Activated B cell treated with CpG ODN at 0.5 μM for 24 hours (primary cell): ENCODE data around the gene UST. TPM values are rescaled to one million over a fixed set of nuclear protein-coding genes. Genes with fewer than 3 reads are reported as not detected.
A peak's percentile ranks its signal among the peaks of the same experiment; 100 is the strongest.

Experiments used
- ATAC-seq: fragments of 200-7000 bp; cut with Tn5 transposase; one replicate; pipeline ENCODE4 v1.10.0; 2021; ENCODE audit warnings: low read depth, mild to moderate bottlenecking, moderate library complexity
- CTCF ChIA-PET: fragments of 350-600 bp; sonication (Branson Sonifier 250); formaldehyde crosslinking; loops from one replicate; lab custom pipeline; 2021; ENCODE audit warnings: antibody characterized with exemption; lab: Charles Lee
- POLR2A ChIA-PET: fragments of 350-600 bp; sonication (Branson Sonifier 250); formaldehyde crosslinking; loops from one replicate; lab custom pipeline; 2021; ENCODE audit warnings: antibody characterized with exemption; lab: Charles Lee
- DNase-seq: peaks from one replicate; pipeline ENCODE4 v3.0.0; 2022
- H3K27ac Mint-ChIP-seq: one replicate; pipeline ENCODE4 v1.8.0; 2020; ENCODE audit warnings: mixed read lengths
- H3K27me3 Mint-ChIP-seq: one replicate; pipeline ENCODE4 v1.8.0; 2021; ENCODE audit warnings: mixed read lengths
- H3K36me3 Mint-ChIP-seq: one replicate; pipeline ENCODE4 v1.8.0; 2021; ENCODE audit warnings: low read depth, mixed read lengths
- H3K4me1 Mint-ChIP-seq: one replicate; pipeline ENCODE4 v1.8.0; 2021; ENCODE audit warnings: mixed read lengths
- H3K4me3 Mint-ChIP-seq: one replicate; pipeline ENCODE4 v1.8.0; 2020; ENCODE audit warnings: mild to moderate bottlenecking, mixed read lengths
- H3K9me3 Mint-ChIP-seq: one replicate; pipeline ENCODE4 v1.8.0; 2020; ENCODE audit warnings: mixed read lengths
- intact Hi-C: fragments of 100-400 bp; cut with micrococcal nuclease; formaldehyde crosslinking; loops from one replicate; pipeline ENCODE4 v1.15.1; 2024
- total RNA-seq: library from RNA; stranded (reverse); gene quantifications from 2 replicates; pipeline ENCODE4 v1.2.3, GENCODE V29; 2022
- TF ChIP-seq, protein P1 (sequence below): fragments of 200-600 bp; IDR thresholded peaks from one replicate; pipeline ENCODE4 v1.8.0; 2022; ENCODE audit warnings: antibody characterized with exemption, mild to moderate bottlenecking

UST gene
- total RNA-seq, 1 donor from 2014 or later: 18.1 TPM

DNA sequence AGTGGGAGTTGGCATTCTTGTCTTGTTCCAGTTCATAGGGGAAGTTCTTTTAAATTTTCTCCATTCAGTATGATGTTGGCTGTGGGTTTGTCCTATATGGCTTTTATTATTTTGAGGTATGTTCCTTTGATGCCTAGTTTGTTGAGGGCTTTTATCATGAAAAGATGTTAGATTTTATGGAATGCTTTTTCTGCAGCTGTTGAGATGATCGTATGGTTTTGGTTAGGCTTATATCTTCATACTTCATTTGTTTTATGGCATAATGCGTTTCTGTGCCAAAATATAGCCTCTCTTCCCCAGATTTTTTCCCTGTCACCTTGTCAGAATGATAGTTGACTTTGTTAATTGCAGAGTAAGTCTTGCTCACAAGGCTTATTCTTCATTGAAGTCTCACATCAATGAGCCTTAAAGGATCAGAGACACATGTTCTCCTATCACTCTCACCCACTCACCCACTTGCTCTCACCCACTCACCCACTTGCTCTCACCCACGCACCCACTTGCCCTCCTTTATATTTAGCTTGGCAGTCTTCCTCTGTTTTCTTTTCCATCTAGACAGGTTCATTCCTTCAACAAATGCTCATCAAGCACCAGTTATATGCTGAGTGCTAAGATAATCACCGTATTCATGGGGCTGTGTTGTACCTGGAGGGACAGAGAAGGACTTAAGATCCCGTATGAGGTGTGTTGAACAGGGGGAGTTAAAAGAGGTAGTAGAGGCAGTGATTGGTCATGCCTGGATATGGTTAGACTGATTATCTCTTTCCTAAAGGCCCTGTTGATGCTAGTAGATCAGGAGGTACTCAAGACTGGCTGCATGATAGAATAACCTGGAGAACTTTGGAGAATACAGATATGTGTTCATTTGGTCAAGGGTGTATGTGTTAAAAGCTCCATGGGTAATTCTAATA is 19.3 kb downstream of the UST start:
- CTCF ChIA-PET: no interaction called here
- no peak for ATAC-seq
- no peaks in the 10 kb centered on the region for H3K9me3 Mint-ChIP-seq

DNA sequence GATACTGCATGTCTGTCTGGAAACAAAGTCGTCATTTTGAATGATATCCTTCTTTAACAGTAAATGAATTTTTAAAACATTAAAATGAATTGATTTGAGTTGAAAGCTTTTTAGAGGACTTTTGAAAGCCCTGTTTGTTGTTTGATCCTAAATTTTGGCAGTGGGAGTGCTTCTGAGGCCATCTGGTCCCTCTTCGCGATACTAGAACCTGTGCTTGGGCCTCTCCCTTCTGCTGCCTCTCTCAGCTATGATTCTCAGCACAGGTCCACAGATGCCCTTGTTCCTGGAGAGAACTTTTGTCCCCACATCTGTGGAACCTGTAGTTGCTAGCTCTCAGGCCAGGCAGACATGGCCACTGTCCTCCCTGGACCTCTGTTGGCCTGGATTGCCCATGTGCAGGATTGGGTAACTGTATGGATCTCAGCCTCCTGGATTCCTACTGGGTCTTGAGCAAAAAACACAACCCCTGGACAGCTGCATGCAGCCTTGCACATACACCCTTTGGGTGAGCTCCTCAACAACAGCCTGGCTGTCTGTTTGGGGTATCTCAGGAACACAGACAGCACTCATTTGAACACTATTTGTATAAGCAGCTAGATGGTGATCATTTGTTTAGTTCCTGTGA is 21.9 kb downstream of the UST start:
- Mint-ChIP-seq H3K36me3 (no peaks in the 10 kb centered on the region), H3K27ac (no peak overlapping the region), H3K4me3 (no peak overlapping the region), H3K9me3 (no peaks in the 10 kb centered on the region), H3K27me3 (no peaks in the 10 kb centered on the region), H3K4me1 (peaks cover 85% of the 10 kb centered on the region)
- POLR2A ChIA-PET: interaction anchor here (1.4 to 3.5 kb wide), 2 partner anchors 9 to 20 kb away, joined by 11 to 15 read pairs; no protein-coding TSS in a partner anchor
- TF ChIP-seq, protein P1, sequence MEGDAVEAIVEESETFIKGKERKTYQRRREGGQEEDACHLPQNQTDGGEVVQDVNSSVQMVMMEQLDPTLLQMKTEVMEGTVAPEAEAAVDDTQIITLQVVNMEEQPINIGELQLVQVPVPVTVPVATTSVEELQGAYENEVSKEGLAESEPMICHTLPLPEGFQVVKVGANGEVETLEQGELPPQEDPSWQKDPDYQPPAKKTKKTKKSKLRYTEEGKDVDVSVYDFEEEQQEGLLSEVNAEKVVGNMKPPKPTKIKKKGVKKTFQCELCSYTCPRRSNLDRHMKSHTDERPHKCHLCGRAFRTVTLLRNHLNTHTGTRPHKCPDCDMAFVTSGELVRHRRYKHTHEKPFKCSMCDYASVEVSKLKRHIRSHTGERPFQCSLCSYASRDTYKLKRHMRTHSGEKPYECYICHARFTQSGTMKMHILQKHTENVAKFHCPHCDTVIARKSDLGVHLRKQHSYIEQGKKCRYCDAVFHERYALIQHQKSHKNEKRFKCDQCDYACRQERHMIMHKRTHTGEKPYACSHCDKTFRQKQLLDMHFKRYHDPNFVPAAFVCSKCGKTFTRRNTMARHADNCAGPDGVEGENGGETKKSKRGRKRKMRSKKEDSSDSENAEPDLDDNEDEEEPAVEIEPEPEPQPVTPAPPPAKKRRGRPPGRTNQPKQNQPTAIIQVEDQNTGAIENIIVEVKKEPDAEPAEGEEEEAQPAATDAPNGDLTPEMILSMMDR: no peak
- DNase-seq: no peak
- no peak for ATAC-seq
- CTCF ChIA-PET: interaction anchor here (1.1 kb wide), 1 partner anchor 12 kb away, joined by 3 read pairs; no protein-coding TSS in a partner anchor
- intact Hi-C loops: no loop called here

More for the DNA sequence above, 19.3 kb downstream of the UST start:
- H3K27ac Mint-ChIP-seq: peak overlapping the region; percentile 38
- POLR2A ChIA-PET: interaction anchor here (0.6 kb wide), 1 partner anchor 18 kb away, joined by 5 read pairs; no protein-coding TSS in a partner anchor
- H3K27me3 Mint-ChIP-seq: no peaks in the 10 kb centered on the region
- TF ChIP-seq, protein P1: no peak
- peaks cover 91% of the 10 kb centered on the region for H3K4me1 Mint-ChIP-seq
- no peaks in the 10 kb centered on the region for H3K36me3 Mint-ChIP-seq
- intact Hi-C loops: no loop called here
- H3K4me3 Mint-ChIP-seq: no peak overlapping the region
- DNase-seq: no peak

DNA sequence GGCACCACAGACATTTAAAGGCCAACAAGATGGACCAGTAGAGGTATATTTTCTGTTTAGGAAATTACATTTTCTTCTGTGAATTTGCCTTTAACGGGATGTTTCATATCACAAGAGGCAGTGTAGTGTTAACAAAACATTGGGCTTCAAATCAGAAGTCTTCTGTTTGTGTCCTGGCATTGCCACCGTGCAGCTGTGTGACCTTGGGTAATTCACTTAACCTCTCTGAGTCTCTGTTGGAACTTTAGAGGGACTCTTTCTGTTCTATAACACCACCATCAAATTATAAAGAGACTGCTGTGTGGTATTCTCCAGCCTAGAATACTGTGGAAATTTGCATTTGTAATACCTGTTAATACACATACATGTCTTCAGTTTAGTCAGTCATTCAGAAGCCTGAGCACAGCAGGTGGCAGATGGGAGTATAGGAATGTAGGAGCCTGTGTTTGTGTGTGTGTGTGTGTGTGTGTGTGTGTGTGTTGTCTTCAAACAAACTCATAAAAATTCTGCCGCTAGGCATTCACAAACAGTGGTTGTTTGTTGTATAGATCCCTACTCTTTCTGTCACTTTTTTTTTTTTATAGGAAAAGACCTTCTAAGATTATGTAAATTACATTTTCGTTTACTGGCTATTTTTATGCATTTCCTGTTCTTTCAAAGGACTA is 22.6 kb downstream of the UST start:
- TF ChIP-seq, protein P1: no peak
- Mint-ChIP-seq H3K27me3 (no peaks in the 10 kb centered on the region), H3K27ac (no peak overlapping the region), H3K9me3 (no peaks in the 10 kb centered on the region), H3K4me1 (peaks cover 81% of the 10 kb centered on the region), H3K36me3 (no peaks in the 10 kb centered on the region), H3K4me3 (no peak overlapping the region)
- DNase-seq (no peak), ATAC-seq (no peak)
- intact Hi-C loops: no loop called here
- POLR2A ChIA-PET: interaction anchor here (1.4 to 3.5 kb wide), 4 partner anchors 9 to 21 kb away, joined by 5 to 36 read pairs (median 13); no protein-coding TSS in a partner anchor
- CTCF ChIA-PET: interaction anchor here (1.1 kb wide), 1 partner anchor 12 kb away, joined by 3 read pairs; no protein-coding TSS in a partner anchor

DNA sequence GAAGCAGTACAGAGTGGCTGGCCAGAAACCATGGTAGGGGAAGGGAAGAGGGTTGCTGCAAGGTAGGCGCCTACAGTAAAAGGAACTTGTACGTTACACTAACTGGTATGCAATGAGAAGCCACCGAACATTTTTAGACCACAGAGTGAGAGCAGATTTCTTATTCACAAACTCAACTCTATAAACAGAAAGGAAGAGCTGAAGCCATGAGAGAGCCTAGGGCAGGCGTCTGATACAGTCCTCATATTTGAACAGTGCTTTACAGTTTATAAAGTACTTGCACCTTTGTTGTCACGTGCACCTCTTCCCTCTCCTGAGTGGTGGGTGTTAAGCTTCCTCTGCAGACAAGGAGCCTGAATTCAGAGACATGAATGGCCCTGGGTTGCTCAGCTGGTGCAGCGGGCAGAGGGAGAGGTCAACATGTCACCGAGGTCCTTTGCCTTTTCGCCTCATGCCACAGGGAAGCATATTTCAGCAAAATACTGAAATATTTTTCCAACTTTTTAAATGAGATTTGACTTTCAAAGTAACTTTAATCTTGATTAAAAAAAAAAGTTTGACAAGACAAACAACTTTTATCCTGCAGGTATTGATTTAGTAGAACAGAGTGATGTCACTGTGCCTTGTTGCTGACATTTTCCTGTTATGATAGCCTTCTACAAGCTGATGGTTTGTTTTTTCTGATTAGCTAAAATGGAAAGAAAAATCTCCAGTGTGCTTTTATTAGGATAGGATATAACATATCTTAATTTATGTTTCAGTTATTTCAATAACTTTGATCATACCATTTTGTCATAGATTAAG is 23.8 kb downstream of the UST start:
- Mint-ChIP-seq H3K27me3 (no peaks in the 10 kb centered on the region), H3K27ac (peak overlapping the region; percentile 69), H3K4me1 (peaks cover 76% of the 10 kb centered on the region), H3K9me3 (no peaks in the 10 kb centered on the region), H3K36me3 (no peaks in the 10 kb centered on the region), H3K4me3 (peak overlapping the region; percentile 68)
- TF ChIP-seq, protein P1: no peak
- ChIA-PET CTCF (interaction anchor here (1.9 to 2.4 kb wide), 3 partner anchors 10 to 22 kb away, joined by 6 to 11 read pairs (median 8); no protein-coding TSS in a partner anchor), POLR2A (interaction anchor here (0.6 to 3.5 kb wide), 5 partner anchors 10 to 218 kb away, joined by 4 to 36 read pairs (median 5); no protein-coding TSS in a partner anchor)
- DNase-seq (no peak), ATAC-seq (peak; percentile 61)
- intact Hi-C loops: no loop called here
